Measurements from ENCODE around the gene EPB42. TPM values are rescaled to one million over a fixed set of nuclear protein-coding genes. Genes with fewer than 3 reads are reported as not detected.
"Not testable (repeated sequence)": the region's sequence is repeated elsewhere in the genome, so short reads cannot be mapped to it uniquely, and the experiment has no call there.

Gene EPB42
- total RNA-seq, 1 experiment from 2014 or later, result not detected

DNA sequence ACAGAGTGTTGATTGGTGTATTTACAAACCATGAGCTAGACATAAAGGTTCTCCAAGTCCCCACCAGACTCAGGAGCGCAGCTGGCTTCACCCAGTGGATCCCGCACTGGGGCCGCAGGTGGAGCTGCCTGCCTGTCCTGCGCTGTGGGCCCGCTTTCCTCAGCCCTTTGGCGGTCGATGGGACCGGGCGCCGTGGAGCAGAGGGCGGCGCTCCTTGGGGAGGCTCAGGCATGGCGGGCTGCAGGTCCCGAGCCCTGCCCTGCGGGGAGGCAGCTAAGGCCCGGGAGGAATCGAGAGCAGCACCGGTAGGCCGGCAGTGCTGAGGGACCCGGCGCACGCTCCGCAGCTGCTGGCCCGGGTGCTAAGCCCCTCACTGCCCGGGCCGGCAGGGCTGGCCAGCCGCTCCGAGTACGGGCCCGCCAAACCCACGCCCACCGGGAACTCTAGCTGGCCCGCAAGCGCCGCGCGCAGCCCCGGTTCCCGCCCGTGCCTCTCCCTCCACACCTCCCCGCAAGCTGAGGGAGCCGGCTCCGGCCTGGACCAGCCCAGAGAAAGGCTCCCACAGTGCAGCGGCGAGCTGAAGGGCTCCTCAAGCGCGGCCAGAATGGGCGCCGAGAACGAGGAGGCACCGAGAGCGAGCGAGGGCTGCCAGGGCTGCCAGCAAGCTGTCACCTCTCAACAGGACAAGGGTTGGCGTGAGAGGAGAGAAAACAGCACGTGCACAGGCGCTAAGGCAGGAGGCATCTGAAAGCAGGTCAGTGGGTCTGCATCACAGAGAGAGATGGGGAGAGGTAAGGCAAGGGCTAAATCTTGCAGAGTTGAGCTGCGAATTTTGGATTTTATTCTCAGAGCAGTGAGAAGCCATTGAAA lies 5.9 kb upstream of the EPB42 start (continued):
- TF ChIP-seq, protein P1, sequence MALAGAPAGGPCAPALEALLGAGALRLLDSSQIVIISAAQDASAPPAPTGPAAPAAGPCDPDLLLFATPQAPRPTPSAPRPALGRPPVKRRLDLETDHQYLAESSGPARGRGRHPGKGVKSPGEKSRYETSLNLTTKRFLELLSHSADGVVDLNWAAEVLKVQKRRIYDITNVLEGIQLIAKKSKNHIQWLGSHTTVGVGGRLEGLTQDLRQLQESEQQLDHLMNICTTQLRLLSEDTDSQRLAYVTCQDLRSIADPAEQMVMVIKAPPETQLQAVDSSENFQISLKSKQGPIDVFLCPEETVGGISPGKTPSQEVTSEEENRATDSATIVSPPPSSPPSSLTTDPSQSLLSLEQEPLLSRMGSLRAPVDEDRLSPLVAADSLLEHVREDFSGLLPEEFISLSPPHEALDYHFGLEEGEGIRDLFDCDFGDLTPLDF (CRISPR knock-in tag; IDR thresholded peaks at IDR 0.05), result no peak
- TF ChIP-seq ATF3 (CRISPR knock-in tag; conservative IDR thresholded peaks at IDR 0.05) (no peak), ZBTB43 (CRISPR knock-in tag; IDR thresholded peaks at IDR 0.05) (no peak), ZNF263 (CRISPR knock-in tag; IDR thresholded peaks at IDR 0.05; ENCODE audit: low read depth) (no peak), RELA (CRISPR knock-in tag; IDR thresholded peaks at IDR 0.05; ENCODE audit: borderline replicate concordance) (no peak), OVOL2 (CRISPR knock-in tag; IDR thresholded peaks at IDR 0.05; ENCODE audit: borderline replicate concordance) (no peak)
- TF ChIP-seq, protein P2, sequence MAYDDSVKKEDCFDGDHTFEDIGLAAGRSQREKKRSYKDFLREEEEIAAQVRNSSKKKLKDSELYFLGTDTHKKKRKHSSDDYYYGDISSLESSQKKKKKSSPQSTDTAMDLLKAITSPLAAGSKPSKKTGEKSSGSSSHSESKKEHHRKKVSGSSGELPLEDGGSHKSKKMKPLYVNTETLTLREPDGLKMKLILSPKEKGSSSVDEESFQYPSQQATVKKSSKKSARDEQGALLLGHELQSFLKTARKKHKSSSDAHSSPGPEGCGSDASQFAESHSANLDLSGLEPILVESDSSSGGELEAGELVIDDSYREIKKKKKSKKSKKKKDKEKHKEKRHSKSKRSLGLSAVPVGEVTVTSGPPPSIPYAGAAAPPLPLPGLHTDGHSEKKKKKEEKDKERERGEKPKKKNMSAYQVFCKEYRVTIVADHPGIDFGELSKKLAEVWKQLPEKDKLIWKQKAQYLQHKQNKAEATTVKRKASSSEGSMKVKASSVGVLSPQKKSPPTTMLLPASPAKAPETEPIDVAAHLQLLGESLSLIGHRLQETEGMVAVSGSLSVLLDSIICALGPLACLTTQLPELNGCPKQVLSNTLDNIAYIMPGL (CRISPR knock-in tag; IDR thresholded peaks at IDR 0.05), result no peak
- TF ChIP-seq, protein P3, sequence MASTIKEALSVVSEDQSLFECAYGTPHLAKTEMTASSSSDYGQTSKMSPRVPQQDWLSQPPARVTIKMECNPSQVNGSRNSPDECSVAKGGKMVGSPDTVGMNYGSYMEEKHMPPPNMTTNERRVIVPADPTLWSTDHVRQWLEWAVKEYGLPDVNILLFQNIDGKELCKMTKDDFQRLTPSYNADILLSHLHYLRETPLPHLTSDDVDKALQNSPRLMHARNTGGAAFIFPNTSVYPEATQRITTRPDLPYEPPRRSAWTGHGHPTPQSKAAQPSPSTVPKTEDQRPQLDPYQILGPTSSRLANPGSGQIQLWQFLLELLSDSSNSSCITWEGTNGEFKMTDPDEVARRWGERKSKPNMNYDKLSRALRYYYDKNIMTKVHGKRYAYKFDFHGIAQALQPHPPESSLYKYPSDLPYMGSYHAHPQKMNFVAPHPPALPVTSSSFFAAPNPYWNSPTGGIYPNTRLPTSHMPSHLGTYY (CRISPR knock-in tag; IDR thresholded peaks at IDR 0.05), result no peak

DNA sequence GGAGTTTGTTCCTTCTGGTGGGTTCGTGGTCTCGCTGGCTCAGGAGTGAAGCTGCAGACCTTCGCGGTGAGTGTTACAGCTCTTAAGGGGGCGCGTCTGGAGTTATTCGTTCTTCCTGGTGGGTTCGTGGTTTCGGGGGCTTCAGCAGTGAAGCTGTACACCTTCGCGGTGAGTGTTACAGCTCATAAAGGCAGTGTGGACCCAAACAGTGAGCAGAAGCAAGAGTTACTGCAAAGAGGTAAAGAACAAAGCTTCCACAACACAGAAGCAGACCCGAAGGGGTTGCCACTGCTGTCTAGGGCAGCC lies 5.1 kb upstream of the EPB42 start:
- H3K27ac Mint-ChIP-seq; DNase-seq (ENCODE audit: low spot score); H3K36me3 Mint-ChIP-seq; H3K4me1 Mint-ChIP-seq; H3K9me3 Mint-ChIP-seq; ATAC-seq; H3K4me3 Mint-ChIP-seq; H3K27me3 Mint-ChIP-seq (ENCODE audit: low read depth): not testable (repeated sequence)
- POLR2A ChIA-PET, result interaction anchor here (0.5 to 0.6 kb wide), 2 partner anchors 47 to 285 kb away, joined by 5 to 7 read pairs; no protein-coding TSS in a partner anchor
- CTCF ChIA-PET, result interaction anchor here (0.5 to 2.7 kb wide), 39 partner anchors 9 to 531 kb away, joined by 3 to 101 read pairs (median 6); partner anchors contain the start of genes CCNDBP1, LCMT2, TGM5 and TUBGCP4

DNA sequence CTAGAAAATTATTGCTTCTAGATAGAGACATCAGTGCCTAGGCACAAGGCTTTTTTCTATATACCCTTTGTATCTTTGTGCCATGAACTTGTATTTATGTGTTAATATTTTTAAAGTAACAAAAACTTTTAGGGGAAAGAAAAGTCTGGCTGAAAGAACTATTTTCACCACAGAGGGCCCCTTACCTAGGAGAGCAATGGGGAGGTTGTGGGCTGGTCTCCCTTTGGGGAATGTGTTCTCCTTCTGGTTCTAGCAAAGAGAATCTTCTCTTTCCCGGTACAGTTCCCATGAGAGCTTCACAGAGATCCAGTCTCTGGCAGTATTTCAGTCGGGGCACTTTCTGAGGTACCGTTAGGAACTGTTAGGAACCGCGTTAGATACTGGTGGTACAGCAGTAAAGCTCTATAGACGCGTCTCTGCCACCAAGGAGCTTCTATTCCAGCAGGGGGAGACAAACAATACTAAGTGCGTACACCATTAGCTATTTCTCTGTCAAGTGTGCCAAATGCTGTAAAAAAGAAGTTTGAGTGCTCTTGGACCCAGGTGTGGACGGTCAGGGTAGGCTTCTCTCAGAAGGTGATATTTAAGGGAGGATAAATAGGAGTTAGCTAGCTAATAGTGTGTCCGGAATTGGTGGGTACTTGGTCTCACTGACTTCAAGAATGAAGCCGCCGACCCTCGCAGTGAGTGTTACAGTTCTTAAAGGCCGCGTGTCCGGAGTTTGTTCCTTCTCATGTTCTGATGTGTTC lies 4.6 kb upstream of the EPB42 start:
- DNase-seq (ENCODE audit: low spot score) (peak; percentile 40), ATAC-seq (peak; percentile 96)
- Mint-ChIP-seq H3K4me3 (no peak overlapping the region), H3K36me3 (no peaks in the 10 kb centered on the region), H3K4me1 (no peaks in the 10 kb centered on the region), H3K9me3 (peaks cover 9% of the 10 kb centered on the region), H3K27me3 (ENCODE audit: low read depth) (no peaks in the 10 kb centered on the region; the same call in 1 of the 2 replicates), H3K27ac (no peak overlapping the region)
- ChIA-PET POLR2A (interaction anchor here (0.5 to 0.6 kb wide), 2 partner anchors 48 to 285 kb away, joined by 5 to 7 read pairs; no protein-coding TSS in a partner anchor), CTCF (interaction anchor here (0.5 to 2.7 kb wide), 49 partner anchors 9 to 531 kb away, joined by 3 to 101 read pairs (median 4); partner anchors contain the start of genes CCNDBP1, LCMT2, TGM5 and TUBGCP4)
- TF ChIP-seq, protein P4, sequence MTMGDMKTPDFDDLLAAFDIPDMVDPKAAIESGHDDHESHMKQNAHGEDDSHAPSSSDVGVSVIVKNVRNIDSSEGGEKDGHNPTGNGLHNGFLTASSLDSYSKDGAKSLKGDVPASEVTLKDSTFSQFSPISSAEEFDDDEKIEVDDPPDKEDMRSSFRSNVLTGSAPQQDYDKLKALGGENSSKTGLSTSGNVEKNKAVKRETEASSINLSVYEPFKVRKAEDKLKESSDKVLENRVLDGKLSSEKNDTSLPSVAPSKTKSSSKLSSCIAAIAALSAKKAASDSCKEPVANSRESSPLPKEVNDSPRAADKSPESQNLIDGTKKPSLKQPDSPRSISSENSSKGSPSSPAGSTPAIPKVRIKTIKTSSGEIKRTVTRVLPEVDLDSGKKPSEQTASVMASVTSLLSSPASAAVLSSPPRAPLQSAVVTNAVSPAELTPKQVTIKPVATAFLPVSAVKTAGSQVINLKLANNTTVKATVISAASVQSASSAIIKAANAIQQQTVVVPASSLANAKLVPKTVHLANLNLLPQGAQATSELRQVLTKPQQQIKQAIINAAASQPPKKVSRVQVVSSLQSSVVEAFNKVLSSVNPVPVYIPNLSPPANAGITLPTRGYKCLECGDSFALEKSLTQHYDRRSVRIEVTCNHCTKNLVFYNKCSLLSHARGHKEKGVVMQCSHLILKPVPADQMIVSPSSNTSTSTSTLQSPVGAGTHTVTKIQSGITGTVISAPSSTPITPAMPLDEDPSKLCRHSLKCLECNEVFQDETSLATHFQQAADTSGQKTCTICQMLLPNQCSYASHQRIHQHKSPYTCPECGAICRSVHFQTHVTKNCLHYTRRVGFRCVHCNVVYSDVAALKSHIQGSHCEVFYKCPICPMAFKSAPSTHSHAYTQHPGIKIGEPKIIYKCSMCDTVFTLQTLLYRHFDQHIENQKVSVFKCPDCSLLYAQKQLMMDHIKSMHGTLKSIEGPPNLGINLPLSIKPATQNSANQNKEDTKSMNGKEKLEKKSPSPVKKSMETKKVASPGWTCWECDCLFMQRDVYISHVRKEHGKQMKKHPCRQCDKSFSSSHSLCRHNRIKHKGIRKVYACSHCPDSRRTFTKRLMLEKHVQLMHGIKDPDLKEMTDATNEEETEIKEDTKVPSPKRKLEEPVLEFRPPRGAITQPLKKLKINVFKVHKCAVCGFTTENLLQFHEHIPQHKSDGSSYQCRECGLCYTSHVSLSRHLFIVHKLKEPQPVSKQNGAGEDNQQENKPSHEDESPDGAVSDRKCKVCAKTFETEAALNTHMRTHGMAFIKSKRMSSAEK (CRISPR knock-in tag; IDR thresholded peaks at IDR 0.05; ENCODE audit: borderline replicate concordance), result no peak
- peak; percentile 55; the same call in 1 of the 2 replicates for TF ChIP-seq CTCF (IDR thresholded peaks at IDR 0.05)
